Measurements from ENCODE around the gene NFIA.

Gene NFIA

GRCh38 chr1:61386323-61386722 lies 304.0 kb downstream of the NFIA start:
- DNase-seq: no peak

GRCh38 chr1:61386770-61387169 lies 304.4 kb downstream of the NFIA start:
- DNase-seq: no peak

- DNase-seq: peak; percentile 24
These were observed 305.5 kb downstream of the NFIA start for GRCh38 chr1:61387829-61388228.

- peak; percentile 11 for DNase-seq
These were observed 306.2 kb downstream of the NFIA start for GRCh38 chr1:61388566-61388965.

- no peak for DNase-seq
These were observed 307.0 kb downstream of the NFIA start for GRCh38 chr1:61389194-61389925.

GRCh38 chr1:61389926-61390845 lies 307.8 kb downstream of the NFIA start:
- no peak for DNase-seq

GRCh38 chr1:61391730-61392129 lies 309.4 kb downstream of the NFIA start:
- no peak for DNase-seq

GRCh38 chr1:61392409-61393242 lies 310.3 kb downstream of the NFIA start:
- no peak for DNase-seq

GRCh38 chr1:61393575-61393974 lies 311.2 kb downstream of the NFIA start:
- no peak for DNase-seq

GRCh38 chr1:61395146-61395800 lies 312.9 kb downstream of the NFIA start:
- DNase-seq: no peak

- DNase-seq: no peak
These were observed 315.1 kb downstream of the NFIA start for GRCh38 chr1:61397495-61397894.

GRCh38 chr1:61397935-61398334 lies 315.6 kb downstream of the NFIA start:
- no peak for DNase-seq

- DNase-seq: no peak
These were observed 316.8 kb downstream of the NFIA start for GRCh38 chr1:61399199-61399598.

- no peak for DNase-seq
These were observed 317.9 kb downstream of the NFIA start for GRCh38 chr1:61400131-61400770.

GRCh38 chr1:61400997-61401396 lies 318.6 kb downstream of the NFIA start:
- no peak for DNase-seq

- peak; percentile 10 for DNase-seq
These were observed 321.6 kb downstream of the NFIA start for GRCh38 chr1:61403679-61404596.

- DNase-seq: no peak
These were observed 322.4 kb downstream of the NFIA start for GRCh38 chr1:61404597-61405376.

GRCh38 chr1:61406467-61406866 lies 324.1 kb downstream of the NFIA start:
- no peak for DNase-seq

GRCh38 chr1:61412601-61413000 lies 330.2 kb downstream of the NFIA start:
- no peak for DNase-seq

- no peak for DNase-seq
These were observed 336.8 kb downstream of the NFIA start for GRCh38 chr1:61419196-61419595.
